Endothelial cell of umbilical vein (primary cell): ENCODE data around the gene RNF224. TPM values are rescaled to one million over a fixed set of nuclear protein-coding genes. Genes with fewer than 3 reads are reported as not detected.
A peak's percentile ranks its signal among the peaks of the same experiment; 100 is the strongest.

ENCODE experiments used
- BruUV-seq: library from RNA; stranded (reverse); fragments of 400-500 nt; replicated peaks from 2 replicates; lab custom pipeline; 2021; lab: Mats Ljungman, UMichigan
- CTCF ChIA-PET: fragments of 300-600, 350-600 bp; sonication (Branson Sonifier 250); formaldehyde crosslinking; loops from one replicate; lab custom pipeline; 2021; ENCODE audit warnings: antibody characterized with exemption, inconsistent platforms; lab: Charles Lee
- POLR2A ChIA-PET: fragments of 300-600, 350-600 bp; sonication (Branson Sonifier 250); formaldehyde crosslinking; loops from one replicate; lab custom pipeline; 2021; ENCODE audit warnings: antibody characterized with exemption, inconsistent platforms; lab: Charles Lee
- DNase-seq: peaks from one replicate; pipeline ENCODE4 v3.0.0-alpha.2; 2011; ENCODE audit warnings: low read depth, low spot score
- FAIRE-seq: peaks from 2 replicates; lab custom pipeline; 2011; peaks lifted over from hg19 to GRCh38; lab: Jason Lieb, UNC
- H2AFZ ChIP-seq: 2 replicates; pipeline ENCODE4 v1.6.0; 2012; ENCODE audit warnings: low read depth, low read length, control low read depth, inconsistent platforms
- H3K27ac ChIP-seq: 2 replicates; pipeline ENCODE4 v1.5.1; 2011; ENCODE audit warnings: low read depth, mild to moderate bottlenecking, control low read depth, low read length, moderate library complexity; ENCODE audit not compliant: insufficient read depth
- H3K27me3 ChIP-seq, 2 experiments: 2 replicates each; pipeline versions ENCODE4 v1.6.0 to v1.6.1; 2011; ENCODE audit warnings: low read length in 2 of 2, mixed read lengths in 1 of 2; ENCODE audit not compliant: control insufficient read depth in 2 of 2, insufficient read depth in 2 of 2
- H3K36me3 ChIP-seq, 2 experiments: 2 replicates in 1 of 2; 3 replicates in 1 of 2; pipeline ENCODE4 v1.5.1; 2011; ENCODE audit warnings: low read length in 2 of 2, mild to moderate bottlenecking in 1 of 2, moderate library complexity in 1 of 2; ENCODE audit not compliant: control insufficient read depth in 2 of 2, insufficient read depth in 2 of 2; ENCODE audit errors: extremely low read depth in 1 of 2
- H3K4me1 ChIP-seq: 3 replicates; pipeline ENCODE4 v1.5.1; 2011; ENCODE audit warnings: mild to moderate bottlenecking, low read length; ENCODE audit not compliant: control insufficient read depth, insufficient read depth; ENCODE audit errors: extremely low read depth
- H3K4me2 ChIP-seq: 2 replicates; pipeline ENCODE4 v1.6.1; 2011; ENCODE audit warnings: low read length, control low read depth, mixed read lengths; ENCODE audit not compliant: insufficient read depth
- H3K4me3 ChIP-seq, 3 experiments: fragments of 200-600 bp in 1 of 3; sonication (generic), shearing (Covaris generic) in 1 of 3; replicated peaks in 1 of 3; 2 replicates each; pipeline ENCODE4 v1.5.1; 2011 to 2016; ENCODE audit warnings: control low read depth in 3 of 3, low read length in 3 of 3, mild to moderate bottlenecking in 2 of 3, inconsistent platforms in 1 of 3, low read depth in 1 of 3, moderate library complexity in 1 of 3; ENCODE audit not compliant: insufficient read depth in 1 of 3
- H3K79me2 ChIP-seq: 2 replicates; pipeline ENCODE4 v1.6.0; 2012; ENCODE audit warnings: low read length, inconsistent platforms; ENCODE audit not compliant: control insufficient read depth, insufficient read depth
- H3K9ac ChIP-seq: replicated peaks from 2 replicates; pipeline ENCODE3; 2011; ENCODE audit warnings: low read length, control low read depth; ENCODE audit not compliant: insufficient read depth; ENCODE audit errors: extremely low read depth
- H3K9me1 ChIP-seq: replicated peaks from 3 replicates; pipeline ENCODE4 v1.6.0; 2011; ENCODE audit warnings: mild to moderate bottlenecking, low read length; ENCODE audit not compliant: control insufficient read depth, insufficient read depth; ENCODE audit errors: extremely low read depth
- H3K9me3 ChIP-seq: replicated peaks from 2 replicates; pipeline ENCODE4 v1.5.1; 2012; ENCODE audit warnings: low read length, inconsistent platforms; ENCODE audit not compliant: control insufficient read depth, insufficient read depth
- H4K20me1 ChIP-seq: replicated peaks from 2 replicates; pipeline ENCODE3; 2011; ENCODE audit warnings: mild to moderate bottlenecking, low read length; ENCODE audit not compliant: control insufficient read depth, insufficient read depth; ENCODE audit errors: extremely low read depth
- EZH2 ChIP-seq: IDR thresholded peaks from 2 replicates; pipeline ENCODE4 v1.6.1; 2012; ENCODE audit warnings: borderline replicate concordance, low read depth, mild to moderate bottlenecking, moderate library complexity, low read length, inconsistent platforms; ENCODE audit not compliant: severe bottlenecking
- FOS ChIP-seq: IDR thresholded peaks from 2 replicates; pipeline ENCODE4 v1.6.1; 2011; ENCODE audit warnings: mild to moderate bottlenecking, low read length, moderate library complexity, borderline replicate concordance; ENCODE audit not compliant: insufficient read depth
- GATA2 ChIP-seq: IDR thresholded peaks from 2 replicates; pipeline ENCODE4 v1.7.0; 2011; ENCODE audit warnings: low read depth, mild to moderate bottlenecking, moderate library complexity, mixed read lengths, low read length; ENCODE audit not compliant: insufficient read length, insufficient read depth
- MAX ChIP-seq: IDR thresholded peaks from 2 replicates; pipeline ENCODE4 v1.6.1; 2011; ENCODE audit not compliant: insufficient read depth, insufficient read length
- MYC ChIP-seq: IDR thresholded peaks from one replicate; pipeline ENCODE4 v1.6.1; 2011; ENCODE audit warnings: mild to moderate bottlenecking, low read depth, low read length
- dilution Hi-C: fragments of 300-500 bp; cut with MboI; formaldehyde crosslinking; loops from one replicate; pipeline ENCODE4 v1.15.0; 2019; ENCODE audit warnings: low sequenced_read_pairs; ENCODE audit not compliant: extremely low pct_ligation_motif_present
- intact Hi-C: fragments of 100-400 bp; cut with micrococcal nuclease; formaldehyde crosslinking; loops from one replicate; pipeline ENCODE4 v1.10.0; 2022
- polyA plus RNA-seq, 4 experiments: library from polyadenylated mRNA; depleted of rRNA in 3 of 4; stranded (reverse) in 3 of 4; unstranded in 1 of 4; fragments of >200 nt; gene quantifications; 2 replicates each; pipeline versions ENCODE4 v1.2.1 to v1.2.3, GENCODE V29; 2011 to 2012; ENCODE audit warnings: missing spikeins in 1 of 4
- total RNA-seq: library from RNA; stranded (reverse); gene quantifications from 2 replicates; pipeline ENCODE4 v1.2.3, GENCODE V29; 2021

RNF224 gene
- total and polyA plus RNA-seq, 2 donors (not counting 3 experiments of a cell fraction or from before 2014, with no cell fraction given) = not detected

- peaks cover 0 to 1% of the 10 kb centered on the region in 2 experiments for H3K36me3 ChIP-seq
- H3K27ac ChIP-seq = no peak overlapping the region
- no peaks in the 10 kb centered on the region for H3K79me2 ChIP-seq
- peak overlapping the region in 1 of 3 experiments; percentile 44 for H3K4me3 ChIP-seq
- ChIA-PET POLR2A (interaction anchor here (0.5 kb wide), 1 partner anchor 74 kb away, joined by 5 read pairs; no protein-coding TSS in a partner anchor), CTCF (interaction anchor here (1.5 to 6.3 kb wide), 3 partner anchors 15 to 21 kb away, joined by 3 to 63 read pairs (median 9); partner anchors contain the start of genes NDOR1, TMEM203 and TPRN)
- no peak overlapping the region for H3K4me2 ChIP-seq
- H3K27me3 ChIP-seq = no peaks in the 10 kb centered on the region
- no peaks in the 10 kb centered on the region for H3K9me1 ChIP-seq
- no TSS peak for BruUV-seq
- peaks cover 18% of the 10 kb centered on the region for H3K4me1 ChIP-seq
- FAIRE-seq (no peak), DNase-seq (no peak)
- no peaks in the 10 kb centered on the region for H3K9me3 ChIP-seq
- no peak overlapping the region for H2AFZ ChIP-seq
- no peak overlapping the region for H3K9ac ChIP-seq
- intact Hi-C loops (loop anchor here (2.0 kb wide), 1 partner anchor 15 kb away; no protein-coding TSS in a partner anchor), dilution Hi-C loops (no loop called here)
- H4K20me1 ChIP-seq = no peaks in the 10 kb centered on the region
- TF ChIP-seq MYC (no peak), MAX (no peak)
These were observed 5.7 kb upstream of the RNF224 start for GRCh38 chr9:137221506-137222111.

- Histone ChIP-seq H3K36me3 (no peaks in the 10 kb centered on the region), H4K20me1 (no peaks in the 10 kb centered on the region), H3K4me1 (peaks cover 18% of the 10 kb centered on the region), H3K79me2 (no peaks in the 10 kb centered on the region), H3K9me1 (no peaks in the 10 kb centered on the region), H3K9me3 (no peaks in the 10 kb centered on the region), H3K4me3 (peak within 1 kb of the TSS in 2 of 3 experiments; percentile 3 to 44), H3K9ac (no peak within 1 kb of the TSS), H3K4me2 (peak within 1 kb of the TSS; percentile 50), H3K27me3 (no peaks in the 10 kb centered on the region), H3K27ac (no peak within 1 kb of the TSS), H2AFZ (peak within 1 kb of the TSS; percentile 36)
- BruUV-seq = no TSS peak
- dilution Hi-C loops (no loop called here), intact Hi-C loops (loop anchor here (1.0 to 2.0 kb wide), 6 partner anchors 14 to 100 kb away; partner anchors contain the start of genes TPRN and TUBB4B)
- no peak for FAIRE-seq
- CTCF ChIA-PET = interaction anchor here (0.6 to 6.3 kb wide), 10 partner anchors 7 to 93 kb away, joined by 3 to 63 read pairs (median 8); partner anchors contain the start of genes NDOR1, SSNA1, TMEM203 and TPRN
- DNase-seq = peak; percentile 12
- no peak for TF ChIP-seq EZH2
- no peak for TF ChIP-seq MYC
- no peak for TF ChIP-seq FOS
- TF ChIP-seq MAX = no peak
- TF ChIP-seq GATA2 = no peak
- POLR2A ChIA-PET = interaction anchor here (1.5 to 1.9 kb wide), 2 partner anchors 18 to 22 kb away, joined by 8 to 10 read pairs; partner anchors contain the start of genes TPRN and TUBB4B
These were observed 4.9 kb upstream of the RNF224 start, which contains the start of gene RNF208 for GRCh38 chr9:137222190-137223077. Gene RNF208 (minus strand): TSS chr9:137222240. CDS start chr9:137221212, 1,028 bp downstream.
